Measurements from ENCODE around the gene LMCD1.

GRCh38 chr3:8622873-8623691, 121.5 kb downstream of the LMCD1 start:
- TF ChIP-seq, protein P1, sequence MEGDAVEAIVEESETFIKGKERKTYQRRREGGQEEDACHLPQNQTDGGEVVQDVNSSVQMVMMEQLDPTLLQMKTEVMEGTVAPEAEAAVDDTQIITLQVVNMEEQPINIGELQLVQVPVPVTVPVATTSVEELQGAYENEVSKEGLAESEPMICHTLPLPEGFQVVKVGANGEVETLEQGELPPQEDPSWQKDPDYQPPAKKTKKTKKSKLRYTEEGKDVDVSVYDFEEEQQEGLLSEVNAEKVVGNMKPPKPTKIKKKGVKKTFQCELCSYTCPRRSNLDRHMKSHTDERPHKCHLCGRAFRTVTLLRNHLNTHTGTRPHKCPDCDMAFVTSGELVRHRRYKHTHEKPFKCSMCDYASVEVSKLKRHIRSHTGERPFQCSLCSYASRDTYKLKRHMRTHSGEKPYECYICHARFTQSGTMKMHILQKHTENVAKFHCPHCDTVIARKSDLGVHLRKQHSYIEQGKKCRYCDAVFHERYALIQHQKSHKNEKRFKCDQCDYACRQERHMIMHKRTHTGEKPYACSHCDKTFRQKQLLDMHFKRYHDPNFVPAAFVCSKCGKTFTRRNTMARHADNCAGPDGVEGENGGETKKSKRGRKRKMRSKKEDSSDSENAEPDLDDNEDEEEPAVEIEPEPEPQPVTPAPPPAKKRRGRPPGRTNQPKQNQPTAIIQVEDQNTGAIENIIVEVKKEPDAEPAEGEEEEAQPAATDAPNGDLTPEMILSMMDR (IDR thresholded peaks at IDR 0.05), result peak; percentile 78
- TF ChIP-seq EZH2 (IDR thresholded peaks at IDR 0.05; ENCODE audit: borderline replicate concordance, insufficient read depth, low read depth, low read length, poor library complexity, severe bottlenecking), result no peak
